GM19467 (cell line): ENCODE data around the gene JPH2.

ENCODE experiments used
- ATAC-seq: cut with Tn5 transposase; IDR thresholded peaks from one replicate; pipeline ENCODE4 v1.9.1; 2021; ENCODE audit warnings: mild to moderate bottlenecking, moderate library complexity; ENCODE audit not compliant: unreplicated experiment

JPH2 gene

DNA sequence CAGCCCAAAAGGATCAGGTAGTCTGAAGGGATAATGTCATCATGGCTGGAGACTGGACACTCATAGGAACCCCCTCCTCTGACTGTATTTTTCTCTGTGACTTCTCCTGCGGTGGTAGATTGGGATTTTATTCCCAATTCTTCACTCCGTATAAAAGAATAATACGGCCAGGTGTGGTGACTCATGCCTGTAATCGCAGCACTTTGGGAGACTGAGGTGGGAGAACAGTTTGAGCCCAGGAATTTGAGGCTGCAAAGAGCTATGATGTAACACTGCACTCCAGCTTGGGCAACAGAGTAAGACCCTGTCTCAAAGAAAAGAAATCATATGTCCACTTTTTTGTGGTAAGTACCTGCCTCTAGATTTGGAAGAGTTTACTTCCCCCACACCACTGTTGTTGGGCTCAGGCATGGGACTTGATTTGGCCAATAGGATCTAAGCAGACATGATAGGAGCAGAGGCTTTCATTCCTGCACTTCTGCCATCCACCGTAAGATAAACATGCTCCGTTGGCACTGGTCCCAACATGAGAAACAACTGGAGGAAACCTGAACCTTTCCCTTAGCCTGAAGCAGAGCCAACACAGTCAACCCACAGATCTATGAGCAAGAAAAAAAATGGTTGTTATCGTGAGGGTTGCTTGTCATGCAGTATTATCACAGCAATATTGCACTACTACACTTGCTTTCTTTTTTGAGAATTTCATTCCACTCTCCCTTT is 82.0 kb downstream of the JPH2 start:
- ATAC-seq = no peak

DNA sequence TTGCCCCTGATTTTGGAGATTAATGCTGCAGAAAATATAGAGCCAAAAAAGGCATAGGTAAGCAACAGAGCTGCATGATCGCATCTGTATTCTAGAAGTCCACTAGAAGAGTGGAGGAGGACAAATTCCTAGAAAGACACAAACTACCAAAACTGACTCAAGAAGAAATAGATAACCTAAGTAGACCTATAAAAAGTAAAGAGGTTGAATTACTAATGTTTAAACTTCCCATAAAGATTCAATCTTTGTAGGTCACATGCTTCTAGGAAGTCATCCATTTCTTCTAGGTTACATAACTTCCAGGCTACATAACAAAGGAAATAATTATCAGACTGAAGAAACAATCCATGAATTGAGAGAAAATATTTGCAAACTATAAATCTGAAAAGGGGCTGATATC is 84.4 kb downstream of the JPH2 start:
- no peak for ATAC-seq

DNA sequence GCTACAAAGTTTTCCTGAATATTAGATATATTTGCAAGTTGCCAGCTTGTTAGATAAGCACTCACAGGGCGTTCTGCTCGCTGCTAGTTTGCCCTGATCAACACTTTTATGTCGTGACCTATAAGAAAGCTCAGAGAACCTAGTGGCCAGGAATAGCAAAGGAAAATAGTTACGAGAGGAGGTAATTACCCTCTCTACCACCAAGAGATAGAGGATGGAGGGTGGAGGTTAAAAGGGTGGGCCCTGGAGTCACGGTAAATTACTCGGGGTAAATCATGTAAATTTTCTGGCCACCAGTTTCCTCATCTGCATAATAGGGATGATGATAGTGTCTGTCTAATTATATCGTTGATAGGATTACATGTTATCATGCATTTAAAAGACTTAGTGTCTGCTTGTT is 87.2 kb downstream of the JPH2 start:
- no peak for ATAC-seq

DNA sequence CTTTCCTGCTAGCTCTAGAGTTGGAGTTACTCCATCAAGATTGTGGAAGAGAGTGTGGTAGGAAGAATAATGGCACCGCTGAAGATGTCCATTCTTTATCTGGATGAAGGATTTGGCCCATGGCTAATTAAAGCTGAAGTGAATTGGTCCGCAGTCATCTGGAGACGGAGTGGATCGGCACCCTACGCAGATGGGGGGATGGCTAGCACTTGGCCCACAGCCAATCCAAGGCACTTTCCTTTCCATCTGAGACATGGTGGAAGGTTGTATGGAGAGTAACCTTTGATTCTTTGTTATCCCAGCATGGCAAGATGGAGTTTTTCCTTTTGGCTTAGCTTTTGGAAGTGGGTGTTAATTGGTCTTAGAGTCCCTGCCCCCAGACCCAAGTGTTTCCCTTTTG is 88.3 kb downstream of the JPH2 start:
- no peak for ATAC-seq

DNA sequence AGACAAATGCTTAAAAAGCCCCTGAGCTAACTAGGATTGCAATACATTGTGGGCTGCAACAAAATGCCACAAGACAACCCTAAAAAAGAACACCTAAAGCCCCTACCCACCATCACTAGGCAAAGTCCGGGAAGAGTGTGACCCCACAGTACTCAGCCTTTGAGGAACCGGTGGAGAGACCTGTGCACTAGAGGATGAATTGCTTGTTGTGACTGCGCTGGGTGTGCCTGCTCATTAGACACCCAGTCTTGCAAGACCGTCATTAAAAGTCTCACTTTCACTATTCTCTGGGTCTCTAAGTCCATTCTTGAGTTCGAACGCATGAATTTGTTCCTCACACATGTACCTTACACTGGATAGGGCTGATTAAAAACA is 88.7 kb downstream of the JPH2 start:
- no peak for ATAC-seq

DNA sequence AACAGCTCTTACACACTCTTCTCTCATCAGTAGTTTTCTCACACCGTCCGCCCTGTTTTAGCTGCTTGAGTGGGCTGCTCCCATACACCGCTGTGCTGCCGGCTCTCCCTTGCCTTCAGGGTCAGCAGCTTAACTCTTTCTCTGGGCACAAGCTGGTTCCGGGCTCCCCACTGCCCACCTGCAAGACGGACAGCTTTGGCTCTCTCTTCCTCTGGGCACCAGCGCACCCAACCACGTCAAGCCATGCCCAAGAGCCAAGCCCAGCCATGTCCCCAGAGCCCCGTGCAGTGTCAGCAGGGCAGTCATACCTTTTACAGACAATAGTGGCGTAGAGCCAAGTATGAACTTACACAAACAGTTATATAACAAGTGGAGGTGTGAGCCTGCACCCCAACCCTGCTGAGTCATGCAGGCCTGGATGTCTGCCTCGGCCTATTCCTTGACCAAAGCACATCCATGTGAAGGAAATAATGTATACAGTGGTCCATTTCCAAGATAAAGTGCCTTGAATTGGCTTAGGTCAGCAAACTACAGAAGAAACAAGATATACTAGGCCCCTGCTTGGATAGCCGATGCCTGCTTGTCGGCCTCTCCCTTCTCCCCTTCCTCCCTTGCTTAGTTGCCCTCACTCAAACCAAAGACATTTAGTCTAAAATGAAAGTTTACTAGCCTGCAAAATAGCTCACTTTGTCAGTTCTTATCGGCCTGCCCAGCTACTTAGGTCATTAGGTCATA is 89.3 kb downstream of the JPH2 start:
- no peak for ATAC-seq

DNA sequence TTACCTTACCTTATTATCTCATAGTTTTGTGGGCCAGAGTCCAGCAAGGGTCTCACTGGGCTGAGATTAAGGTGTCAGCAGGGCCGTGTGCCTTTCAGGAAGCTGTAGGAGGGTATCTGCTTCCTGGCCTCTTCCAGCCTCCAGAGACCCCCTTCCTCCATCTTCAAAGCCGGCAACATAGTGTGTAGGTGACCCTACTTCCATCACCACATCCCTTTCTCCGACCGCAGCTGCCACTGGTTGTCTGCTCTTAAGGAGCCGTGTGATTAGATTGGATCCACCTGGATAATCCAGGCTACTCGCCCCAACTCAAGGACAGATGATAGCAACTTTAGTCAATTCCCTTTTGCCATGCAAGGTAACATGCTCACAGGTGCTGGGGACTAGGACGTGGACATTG is 91.2 kb downstream of the JPH2 start:
- no peak for ATAC-seq

DNA sequence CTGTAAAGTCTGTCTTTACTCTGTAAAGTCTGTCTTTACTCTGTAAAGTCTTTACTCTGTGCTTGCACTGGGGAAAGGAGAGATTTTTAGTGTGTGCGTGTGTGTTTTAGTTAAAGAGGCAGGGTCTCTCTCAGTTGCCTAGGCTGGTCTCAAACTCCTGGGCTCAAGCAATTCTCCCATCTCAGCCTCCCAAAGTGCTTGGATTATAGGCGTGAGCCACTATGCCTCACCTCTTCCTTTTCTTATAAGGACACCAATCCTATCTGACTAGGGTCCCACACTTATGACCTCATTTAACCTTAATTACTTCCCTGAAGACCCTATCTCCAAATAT is 93.8 kb downstream of the JPH2 start:
- no peak for ATAC-seq

DNA sequence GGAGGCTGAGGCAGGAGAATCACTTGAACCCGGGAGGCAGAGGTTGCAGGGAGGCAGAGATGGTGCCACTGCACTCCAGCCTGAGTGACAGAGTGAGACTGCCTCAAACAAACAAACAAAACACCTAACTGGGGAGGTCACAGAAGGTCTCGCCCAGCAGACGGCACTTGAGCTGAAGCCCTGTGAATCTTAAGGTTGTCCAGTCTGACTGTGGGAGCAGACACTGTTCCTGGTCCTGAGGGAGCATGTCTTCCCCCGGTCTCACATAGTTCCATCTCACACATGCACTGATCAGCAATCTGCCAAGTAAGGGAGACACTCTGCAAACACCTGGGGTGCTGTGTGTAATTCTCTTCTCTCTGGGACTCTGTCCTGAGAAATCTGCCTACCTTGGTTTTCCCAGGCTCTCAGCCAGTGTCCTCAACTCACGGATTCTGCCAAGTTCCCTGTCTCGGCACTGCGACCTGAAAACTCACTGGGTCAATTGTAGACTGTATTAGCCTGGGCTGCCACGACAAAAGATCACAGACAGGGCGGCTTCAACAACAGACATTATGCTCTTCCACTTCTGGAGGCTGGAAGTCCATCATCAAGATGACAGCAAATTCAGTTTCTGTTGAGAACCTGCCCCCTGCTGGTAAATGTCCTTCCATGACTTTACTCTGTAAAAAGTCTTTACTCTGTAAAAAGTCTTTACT is 94.3 kb downstream of the JPH2 start:
- no peak for ATAC-seq

DNA sequence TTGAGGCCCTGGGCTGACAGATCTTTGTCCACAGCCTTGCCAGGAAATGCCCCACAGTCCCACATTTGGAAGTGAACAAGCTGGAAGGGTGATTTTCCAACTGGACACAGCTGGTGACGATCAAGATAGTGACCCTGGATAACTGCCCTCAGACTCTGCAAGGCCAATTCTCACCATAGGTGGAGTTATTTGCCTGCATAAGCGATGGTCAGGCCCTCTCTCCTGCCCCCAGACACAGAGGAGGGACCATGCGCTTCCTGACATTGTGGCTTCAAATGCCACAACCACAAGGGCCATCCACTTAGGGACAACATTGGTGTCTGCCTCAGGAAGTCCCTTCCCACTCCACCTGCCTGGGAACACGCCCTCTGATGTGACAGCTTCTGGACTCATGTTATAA is 96.0 kb downstream of the JPH2 start:
- ATAC-seq = no peak

DNA sequence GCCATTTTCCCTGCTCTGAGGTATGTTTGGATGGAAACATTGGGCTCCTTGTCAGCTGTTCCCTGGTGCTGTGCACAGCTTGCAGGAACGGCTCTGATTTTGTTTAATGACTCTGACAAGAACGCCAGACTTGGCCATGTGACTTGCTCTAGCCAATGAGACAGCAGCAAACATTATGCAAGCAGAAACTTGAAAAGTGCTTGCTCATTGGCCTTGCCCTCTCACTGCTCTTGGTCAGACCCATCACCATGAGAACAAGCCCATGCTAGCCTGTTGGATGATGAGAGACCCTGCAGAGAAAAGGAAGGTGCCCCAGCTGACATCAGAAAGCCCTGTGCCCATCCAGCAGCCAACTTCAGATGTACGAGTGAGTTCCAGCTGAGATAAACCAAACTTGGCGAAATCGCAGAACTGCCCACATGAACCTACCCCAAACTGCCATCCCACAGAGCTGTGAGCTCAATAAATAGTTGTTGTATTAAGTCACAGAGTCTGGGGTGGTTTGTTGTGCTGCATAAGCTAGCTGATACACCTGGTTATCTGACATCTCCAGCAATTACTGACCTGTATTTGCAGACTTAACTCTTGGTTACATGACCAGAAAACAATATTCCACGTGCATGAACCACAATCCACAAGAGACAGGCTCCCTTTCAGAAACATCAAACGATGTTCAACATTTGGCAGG is 96.9 kb downstream of the JPH2 start:
- no peak for ATAC-seq

DNA sequence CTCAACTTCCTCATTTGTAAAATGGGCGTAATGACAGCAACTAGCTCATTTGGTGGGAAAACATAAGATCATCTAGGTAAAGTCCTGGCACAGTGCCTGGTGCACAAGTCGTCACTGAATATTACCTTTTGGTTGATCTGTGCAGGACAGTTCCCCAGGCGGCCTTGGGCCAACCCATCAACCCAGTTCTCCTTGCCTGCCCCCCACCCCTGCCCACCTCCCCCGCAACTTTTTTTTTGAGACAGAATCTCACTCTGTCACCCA is 99.2 kb downstream of the JPH2 start:
- no peak for ATAC-seq

DNA sequence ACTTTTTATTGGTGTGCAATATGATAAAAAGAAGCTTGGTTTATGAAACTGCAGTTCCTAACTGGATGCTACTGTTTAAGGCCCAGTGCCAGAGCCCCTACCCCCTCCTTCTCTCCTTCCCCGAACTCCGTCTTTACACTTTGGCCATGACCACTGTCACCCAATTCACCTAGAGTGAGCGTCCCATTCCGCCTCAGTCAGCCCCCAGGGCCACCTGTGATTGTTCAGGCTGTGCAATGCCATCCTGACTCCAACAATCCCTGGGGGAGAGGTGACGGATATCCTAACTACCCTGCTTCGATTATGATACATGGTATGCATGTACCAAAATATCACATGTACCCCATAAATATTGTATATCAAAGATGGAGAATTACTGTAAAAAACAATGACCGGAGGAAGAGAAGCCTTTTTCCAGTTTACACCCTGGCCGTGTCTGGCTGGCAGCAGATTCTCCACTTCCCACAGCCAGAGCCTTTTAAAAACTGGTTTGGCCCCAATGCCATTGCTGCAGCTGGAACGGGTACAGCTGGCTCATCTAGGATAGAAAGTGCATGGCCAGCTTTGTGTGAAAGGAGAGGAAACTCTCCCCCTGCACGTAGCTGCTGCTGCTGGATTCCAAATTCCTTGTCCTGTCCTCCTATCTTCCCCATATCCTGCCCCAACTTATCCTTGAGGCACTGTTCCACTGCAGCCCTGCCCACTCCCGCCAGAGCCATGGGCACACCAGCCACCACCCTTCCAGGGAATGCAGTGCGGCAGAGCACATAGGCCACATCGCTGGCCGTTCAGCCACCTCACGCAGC is 99.7 kb downstream of the JPH2 start:
- no peak for ATAC-seq

DNA sequence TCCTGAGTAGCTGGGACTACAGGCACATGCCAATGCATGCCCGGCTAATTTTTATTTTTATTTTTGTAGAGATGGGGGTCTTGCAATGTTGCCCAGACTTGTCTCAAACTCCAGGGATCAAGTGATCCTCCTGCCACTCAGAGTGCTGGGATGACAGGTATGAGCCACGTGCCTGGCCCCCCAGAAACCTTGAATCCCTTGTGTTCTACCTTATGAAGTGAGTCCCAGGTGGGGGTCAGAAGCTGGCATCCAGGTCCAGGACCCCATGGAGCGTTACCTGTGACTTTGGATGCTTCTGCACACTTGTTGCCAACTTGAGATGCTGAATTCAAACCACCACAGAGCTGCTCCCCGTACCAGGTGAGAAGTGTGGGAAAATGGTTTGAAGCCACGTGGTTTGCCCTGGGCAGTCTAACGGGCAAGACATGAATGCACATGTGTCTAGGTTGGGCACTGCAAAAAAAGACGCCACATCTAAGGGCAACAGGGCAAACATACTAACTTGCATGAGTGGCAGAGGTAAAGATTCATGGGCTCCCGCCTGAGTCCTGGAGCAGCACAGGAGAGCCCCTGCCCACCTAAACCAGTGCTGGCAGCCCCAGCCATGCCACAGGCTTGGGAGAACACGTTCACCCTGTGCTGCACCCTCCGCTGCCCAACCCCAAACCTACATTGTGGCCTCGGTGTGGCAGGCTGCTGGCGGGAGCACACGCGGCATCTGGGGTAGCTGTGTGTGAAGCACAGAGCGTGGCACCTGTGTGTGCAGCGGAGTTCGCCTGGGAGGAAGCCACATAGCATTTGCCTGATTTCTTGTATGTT is 101.2 kb downstream of the JPH2 start:
- no peak for ATAC-seq

DNA sequence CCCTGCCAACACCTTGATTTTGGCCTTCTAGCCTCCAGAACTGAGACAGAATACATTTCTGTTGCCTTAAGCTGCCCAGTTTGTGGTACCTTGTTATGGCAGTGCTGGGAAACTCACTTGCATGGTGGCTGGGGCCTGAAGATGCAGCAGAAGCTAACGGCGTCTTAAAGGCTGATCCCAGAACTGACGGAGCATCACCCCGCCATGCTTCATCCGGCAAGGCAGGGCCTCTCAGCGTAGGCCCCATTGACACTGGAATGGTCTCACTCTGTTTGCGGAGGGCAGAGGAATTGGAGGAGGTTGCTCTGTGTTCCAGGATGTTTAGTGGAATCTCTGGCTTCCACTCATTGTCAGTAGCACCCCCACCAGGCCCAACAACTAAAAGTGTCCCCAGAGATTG is 102.1 kb downstream of the JPH2 start:
- no peak for ATAC-seq

DNA sequence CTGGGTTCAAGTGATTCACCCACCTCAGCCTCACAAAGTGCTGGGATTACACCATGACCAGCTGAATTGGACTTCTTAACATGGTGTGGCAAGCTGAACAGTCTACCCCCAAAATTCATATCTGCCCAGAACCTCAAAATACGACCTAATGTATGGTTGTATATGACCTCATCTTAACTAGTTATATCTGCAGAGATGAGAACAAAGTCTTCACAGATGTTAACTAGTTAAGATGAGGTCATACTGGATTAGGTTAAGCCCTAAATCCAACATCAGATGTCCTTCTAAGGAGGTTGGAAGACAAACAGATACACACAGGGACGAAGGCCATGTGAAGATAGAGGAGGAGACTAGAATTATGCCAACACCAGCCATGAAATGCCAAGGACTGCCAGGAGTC is 102.5 kb downstream of the JPH2 start:
- no peak for ATAC-seq

DNA sequence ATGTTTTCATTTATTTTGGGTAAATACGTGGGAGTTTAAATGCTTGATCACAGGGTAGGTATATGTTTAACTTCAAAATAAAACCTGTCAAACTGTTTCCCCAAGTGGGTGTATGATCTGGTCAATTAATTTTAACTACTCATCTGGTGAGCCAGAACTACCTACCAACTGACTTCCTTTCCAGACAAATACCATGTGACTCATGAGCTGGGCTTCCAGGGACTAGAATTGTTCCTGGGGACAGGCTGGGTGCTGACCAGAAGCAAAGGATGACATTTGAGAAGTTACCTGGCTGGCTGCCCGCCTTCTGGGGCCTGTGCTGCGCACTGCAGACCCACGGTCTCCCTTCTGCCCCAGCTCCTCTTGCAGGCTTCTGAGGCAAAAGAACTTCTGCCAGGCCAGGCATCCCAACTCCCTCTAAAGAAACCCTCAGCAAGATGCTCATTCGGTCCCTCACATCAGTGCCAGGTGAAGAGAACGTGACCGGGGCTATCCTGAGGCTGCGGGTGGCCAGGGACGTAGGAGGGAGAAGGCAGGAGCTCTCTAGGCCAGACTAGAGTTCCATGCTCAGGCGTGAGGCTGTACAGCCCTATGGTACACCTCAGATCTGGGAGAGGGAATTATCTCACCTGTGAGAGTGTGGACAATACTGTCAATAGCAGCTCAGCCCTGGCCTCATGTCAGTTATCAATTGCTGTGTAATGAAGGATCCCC is 103.6 kb downstream of the JPH2 start:
- no peak for ATAC-seq

DNA sequence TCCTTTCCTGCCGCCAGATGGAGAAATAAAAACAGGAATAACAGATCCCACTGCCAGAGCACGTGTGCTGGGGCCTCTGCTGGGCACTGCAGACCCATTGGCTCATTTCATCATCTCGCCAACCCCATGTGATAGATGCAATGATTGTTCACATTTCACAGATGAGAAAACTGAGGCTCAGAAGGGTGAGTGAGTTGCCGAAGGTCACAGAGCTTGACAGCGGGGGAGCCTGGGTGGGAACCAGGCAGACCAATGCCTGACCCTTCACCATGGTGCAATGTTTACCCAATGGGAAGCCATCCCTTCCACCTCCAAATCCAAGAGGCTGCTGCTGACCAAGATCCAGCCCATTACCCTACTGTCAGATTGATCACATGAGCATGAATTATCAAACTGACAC is 105.1 kb downstream of the JPH2 start:
- no peak for ATAC-seq

DNA sequence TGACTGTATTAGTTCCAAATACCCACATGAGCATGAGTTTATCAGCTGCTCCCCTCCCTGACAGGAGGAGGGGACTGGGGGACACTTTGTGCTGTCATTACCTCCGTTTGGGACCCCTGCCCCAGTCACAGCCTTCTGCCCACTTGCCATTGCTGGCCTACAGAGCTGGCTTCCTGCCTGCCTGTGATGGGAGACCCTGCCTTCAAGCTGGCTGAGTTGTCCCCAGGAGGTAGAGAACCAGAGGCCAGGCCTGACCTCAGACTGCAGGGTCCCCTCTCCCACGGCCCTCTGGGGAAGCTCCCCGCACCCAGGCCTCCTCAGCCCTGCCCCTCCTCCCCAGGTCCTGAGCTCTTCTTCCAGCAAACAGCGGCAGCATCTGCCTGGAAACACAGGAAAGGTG is 105.5 kb downstream of the JPH2 start:
- no peak for ATAC-seq
